GM12891 (cell line): ENCODE measurements around the gene ARL13A.

Experiments used
- POLR2A ChIP-seq: IDR thresholded peaks from 2 replicates; pipeline ENCODE4 v1.6.1; 2011; ENCODE audit warnings: low read depth, low read length, control low read depth
- POLR2AphosphoS5 ChIP-seq: IDR thresholded peaks from 2 replicates; pipeline ENCODE4 v1.6.1; 2011; ENCODE audit warnings: low read depth, low read length, control low read depth

- TF ChIP-seq POLR2A: no peak
- no peak for TF ChIP-seq POLR2AphosphoS5
Measured at GRCh38 chrX:100979881-100980607, 10.5 kb downstream of the ARL13A start.
